ENCODE measurements around the gene C20orf96.
"Not testable (repeated sequence)": the region's sequence is repeated elsewhere in the genome, so short reads cannot be mapped to it uniquely, and the experiment has no call there.

- TF ChIP-seq CTCF (IDR thresholded peaks at IDR 0.05); EZH2 (IDR thresholded peaks at IDR 0.05; ENCODE audit: borderline replicate concordance, insufficient read depth, low read depth, low read length, poor library complexity, severe bottlenecking): not testable (repeated sequence)
Observed at GRCh38 chr20:225879-226278, 64.7 kb downstream of the C20orf96 start.
